Astrocyte (in vitro differentiated cells and primary cell): ENCODE data around the gene CHMP4B. TPM values are rescaled to one million over a fixed set of nuclear protein-coding genes. Genes with fewer than 3 reads are reported as not detected.

Experiments
- DNase-seq: peaks from one replicate; pipeline ENCODE4 v3.0.0-alpha.2; 2010; ENCODE audit warnings: low read depth
- FAIRE-seq: peaks from 2 replicates; lab custom pipeline; 2011; peaks lifted over from hg19 to GRCh38; lab: Jason Lieb, UNC
- H2AFZ ChIP-seq: 2 replicates; pipeline ENCODE4 v1.6.0; 2012; ENCODE audit warnings: low read depth, low read length, inconsistent platforms
- H3K27ac ChIP-seq: 2 replicates; pipeline ENCODE4 v1.5.1; 2011; ENCODE audit warnings: low read depth, low read length, inconsistent platforms
- H3K27me3 ChIP-seq: 2 replicates; pipeline ENCODE4 v1.6.0; 2011; ENCODE audit warnings: low read length, inconsistent platforms; ENCODE audit not compliant: insufficient read depth
- H3K36me3 ChIP-seq: 2 replicates; pipeline ENCODE4 v1.5.1; 2011; ENCODE audit warnings: low read length, inconsistent platforms; ENCODE audit not compliant: insufficient read depth
- H3K4me1 ChIP-seq: 2 replicates; pipeline ENCODE4 v1.5.1; 2011; ENCODE audit warnings: low read length, inconsistent platforms; ENCODE audit not compliant: insufficient read depth
- H3K4me2 ChIP-seq: 2 replicates; pipeline ENCODE4 v1.6.0; 2012; ENCODE audit warnings: low read length, inconsistent platforms
- H3K4me3 ChIP-seq: 2 replicates; pipeline ENCODE4 v1.5.1; 2011; ENCODE audit warnings: low read depth, mild to moderate bottlenecking, low read length, inconsistent platforms; ENCODE audit not compliant: insufficient read depth
- H3K79me2 ChIP-seq: 2 replicates; pipeline ENCODE4 v1.6.0; 2012; ENCODE audit warnings: mild to moderate bottlenecking, low read length, inconsistent platforms; ENCODE audit not compliant: insufficient read depth
- H3K9ac ChIP-seq: 2 replicates; pipeline ENCODE4 v1.6.0; 2012; ENCODE audit warnings: mild to moderate bottlenecking, low read length, inconsistent platforms
- H3K9me3 ChIP-seq: 2 replicates; pipeline ENCODE4 v1.5.1; 2012; ENCODE audit warnings: low read depth, mild to moderate bottlenecking, low read length, inconsistent platforms; ENCODE audit not compliant: insufficient read depth
- H4K20me1 ChIP-seq: 2 replicates; pipeline ENCODE4 v1.6.0; 2012; ENCODE audit warnings: low read length, inconsistent platforms; ENCODE audit not compliant: insufficient read depth
- H3K27ac Mint-ChIP-seq: one replicate; pipeline ENCODE4 v1.8.0; 2021; ENCODE audit warnings: mild to moderate bottlenecking, mixed read lengths; ENCODE audit not compliant: unreplicated experiment
- H3K27me3 Mint-ChIP-seq: one replicate; pipeline ENCODE4 v1.8.0; 2021; ENCODE audit warnings: low read depth, mixed read lengths; ENCODE audit not compliant: unreplicated experiment
- H3K36me3 Mint-ChIP-seq: one replicate; pipeline ENCODE4 v1.8.0; 2021; ENCODE audit warnings: low read depth, mixed read lengths; ENCODE audit not compliant: unreplicated experiment
- H3K4me1 Mint-ChIP-seq: one replicate; pipeline ENCODE4 v1.8.0; 2021; ENCODE audit warnings: low read depth, mixed read lengths; ENCODE audit not compliant: unreplicated experiment
- H3K4me3 Mint-ChIP-seq: one replicate; pipeline ENCODE4 v1.8.0; 2021; ENCODE audit warnings: mild to moderate bottlenecking, moderate library complexity, mixed read lengths; ENCODE audit not compliant: unreplicated experiment
- H3K9me3 Mint-ChIP-seq: one replicate; pipeline ENCODE4 v1.8.0; 2021; ENCODE audit warnings: mild to moderate bottlenecking, mixed read lengths; ENCODE audit not compliant: unreplicated experiment
- CTCF ChIP-seq: IDR thresholded peaks from 2 replicates; pipeline ENCODE4 v1.5.1; 2011; ENCODE audit warnings: low read depth, mild to moderate bottlenecking, inconsistent platforms, low read length, moderate library complexity; ENCODE audit not compliant: insufficient read depth
- EZH2 ChIP-seq: IDR thresholded peaks from 2 replicates; pipeline ENCODE4 v1.6.1; 2012; ENCODE audit warnings: mild to moderate bottlenecking, low read length, inconsistent platforms; ENCODE audit not compliant: insufficient read depth
- total RNA-seq: library from RNA; stranded (reverse); gene quantifications from 2 replicates; pipeline ENCODE4 v1.2.1, GENCODE V29; 2021

The CHMP4B gene
- total RNA-seq, 1 donor from 2014 or later: 90.6 TPM

DNA sequence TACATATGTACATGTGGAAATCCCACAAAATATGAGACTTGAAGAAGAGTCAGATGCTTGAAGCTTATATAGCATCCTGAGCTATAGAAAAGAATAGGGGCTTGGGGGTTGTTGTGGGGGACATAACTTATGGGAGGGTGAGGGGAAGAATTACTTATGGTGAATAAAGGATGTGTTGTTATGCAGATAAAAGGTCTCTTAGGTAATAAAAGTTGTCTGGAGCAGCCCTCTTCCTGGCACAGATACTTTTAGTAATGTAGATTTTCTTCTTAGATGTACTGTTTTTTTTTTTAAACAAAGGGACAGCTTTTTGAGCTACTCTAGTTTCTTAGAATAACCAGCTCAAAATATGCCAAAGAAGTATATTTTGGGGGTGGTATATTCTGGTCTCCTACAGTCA, 35.9 kb downstream of the CHMP4B start:
- Histone ChIP-seq H3K9me3 (no peaks in the 10 kb centered on the region), H3K36me3 (peaks cover 10% of the 10 kb centered on the region), H3K4me1 (peaks cover 13% of the 10 kb centered on the region), H3K4me2 (no peak overlapping the region), H3K4me3 (no peak overlapping the region), H3K27me3 (no peaks in the 10 kb centered on the region), H2AFZ (no peak overlapping the region), H4K20me1 (peaks cover 99% of the 10 kb centered on the region), H3K27ac (no peak overlapping the region), H3K9ac (no peak overlapping the region), H3K79me2 (peaks cover 94% of the 10 kb centered on the region)
- no peaks in the 10 kb centered on the region for H3K27me3 Mint-ChIP-seq
- H3K36me3 Mint-ChIP-seq: peaks cover 27% of the 10 kb centered on the region
- H3K9me3 Mint-ChIP-seq: no peaks in the 10 kb centered on the region
- H3K4me1 Mint-ChIP-seq: peaks cover 33% of the 10 kb centered on the region
- TF ChIP-seq CTCF (no peak), EZH2 (no peak)
- FAIRE-seq (no peak), DNase-seq (no peak)
- H3K27ac Mint-ChIP-seq: no peak overlapping the region
- no peak overlapping the region for H3K4me3 Mint-ChIP-seq

- H3K27ac Mint-ChIP-seq: no peak overlapping the region
- H3K36me3 Mint-ChIP-seq: peaks cover 36% of the 10 kb centered on the region
Observed at GRCh38 chr20:33848391-33848790, 37.2 kb downstream of the CHMP4B start.

More at GRCh38 chr20:33848391-33848790, 37.2 kb downstream of the CHMP4B start:
- Histone ChIP-seq H3K4me1 (peaks cover 13% of the 10 kb centered on the region), H3K36me3 (peaks cover 19% of the 10 kb centered on the region), H4K20me1 (peaks cover 99% of the 10 kb centered on the region), H3K4me2 (no peak overlapping the region), H3K27ac (no peak overlapping the region), H3K27me3 (no peaks in the 10 kb centered on the region), H3K4me3 (no peak overlapping the region), H3K9ac (no peak overlapping the region), H2AFZ (no peak overlapping the region), H3K9me3 (no peaks in the 10 kb centered on the region), H3K79me2 (peaks cover 80% of the 10 kb centered on the region)
- Mint-ChIP-seq H3K4me3 (no peak overlapping the region), H3K4me1 (peaks cover 22% of the 10 kb centered on the region), H3K27me3 (no peaks in the 10 kb centered on the region), H3K9me3 (no peaks in the 10 kb centered on the region)
- no peak for DNase-seq
- TF ChIP-seq EZH2: no peak
- no peak for TF ChIP-seq CTCF
- FAIRE-seq: no peak
